ENCODE data around the gene HCN3. TPM values are rescaled to one million over a fixed set of nuclear protein-coding genes. Genes with fewer than 3 reads are reported as not detected.

The HCN3 gene
- total and polyA plus RNA-seq, 2 of the 8 experiments (the other 6 are each of a cell fraction or from before 2014, with no cell fraction given), result 6.4 to 7.3 TPM

GRCh38 chr1:155324717-155325602 is 47.7 kb downstream of the HCN3 start (continued):
- TF ChIP-seq CTBP2 (IDR thresholded peaks at IDR 0.05; ENCODE audit: borderline replicate concordance, insufficient read depth, insufficient read length, low read length), result no peak
- peak; percentile 65 for TF ChIP-seq KDM4A (IDR thresholded peaks at IDR 0.05; ENCODE audit: low read depth, low read length, severe bottlenecking)
- TF ChIP-seq SAP30 (IDR thresholded peaks at IDR 0.05; ENCODE audit: insufficient read depth, insufficient replicate concordance, low read length), result peak; percentile 72
- peak; percentile 41; the same call in 1 of the 2 replicates for TF ChIP-seq TBP (IDR thresholded peaks at IDR 0.05; ENCODE audit: low read depth, low read length)
- TF ChIP-seq PHF8 (conservative IDR thresholded peaks at IDR 0.05; ENCODE audit: low read depth, low read length), result peak; percentile 7; the same call in 1 of the 2 replicates
- TF ChIP-seq YY1 (IDR thresholded peaks at IDR 0.05; ENCODE audit: low read depth, low read length), result peak; percentile 69; the same call in 1 of the 2 replicates
- 0 out of 2 replicates have a peak, but pooled peaks have one; percentile 22 for TF ChIP-seq TCF12 (IDR thresholded peaks at IDR 0.05; ENCODE audit: low read depth, low read length)
- 0 out of 2 replicates have a peak, but pooled peaks have one; percentile 11 for TF ChIP-seq E2F6 (IDR thresholded peaks at IDR 0.05)
- TF ChIP-seq TEAD4 (IDR thresholded peaks at IDR 0.05; ENCODE audit: low read depth, low read length), result no peak

Measured in H1 (cell line).